ENCODE data around the gene XCR1. TPM values are rescaled to one million over a fixed set of nuclear protein-coding genes. Genes with fewer than 3 reads are reported as not detected.

The XCR1 gene
- total RNA-seq, 3 donors from 2014 or later, result 0.13 to 0.29 (median 0.20) TPM

GRCh38 chr3:45975686-45976085 lies 51.6 kb downstream of the XCR1 start:
- peak; percentile 53 for ATAC-seq
- Histone ChIP-seq H3K36me3 (ENCODE audit: low read depth) (no peaks in the 10 kb centered on the region), H3K4me3 (no peak overlapping the region), H3K9me3 (no peaks in the 10 kb centered on the region), H3K4me1 (ENCODE audit: low read depth) (peaks cover 23% of the 10 kb centered on the region)
- DNase-seq, result no peak
- intact Hi-C loops (cut with DNase I, micrococcal nuclease), result no loop called here
- TF ChIP-seq CTCF (IDR thresholded peaks at IDR 0.05), result no peak

- Histone ChIP-seq H3K9me3 (no peaks in the 10 kb centered on the region), H3K4me3 (no peak overlapping the region), H3K4me1 (ENCODE audit: low read depth) (peaks cover 20% of the 10 kb centered on the region), H3K36me3 (ENCODE audit: low read depth) (no peaks in the 10 kb centered on the region)
- DNase-seq (no peak), ATAC-seq (no peak)
- intact Hi-C loops (cut with DNase I, micrococcal nuclease), result no loop called here
- no peak for TF ChIP-seq CTCF (IDR thresholded peaks at IDR 0.05)
Observed at GRCh38 chr3:45974686-45975085, 52.6 kb downstream of the XCR1 start.

GRCh38 chr3:45972534-45973402 lies 54.5 kb downstream of the XCR1 start:
- Histone ChIP-seq H3K9me3 (no peaks in the 10 kb centered on the region), H3K4me3 (no peak overlapping the region), H3K36me3 (ENCODE audit: low read depth) (peaks cover 2% of the 10 kb centered on the region), H3K4me1 (ENCODE audit: low read depth) (peaks cover 13% of the 10 kb centered on the region)
- TF ChIP-seq CTCF (IDR thresholded peaks at IDR 0.05), result no peak
- no peak for DNase-seq
- intact Hi-C loops (cut with DNase I, micrococcal nuclease), result no loop called here
- no peak for ATAC-seq

- DNase-seq, result no peak
- peaks cover 8% of the 10 kb centered on the region for H3K36me3 ChIP-seq (ENCODE audit: low read depth)
- ATAC-seq, result no peak
Observed at GRCh38 chr3:45969953-45970352, 57.3 kb downstream of the XCR1 start.

GRCh38 chr3:45969116-45969515 lies 58.2 kb downstream of the XCR1 start:
- ATAC-seq (no peak), DNase-seq (no peak)
- H3K4me1 ChIP-seq (ENCODE audit: low read depth), result peaks cover 3% of the 10 kb centered on the region
- TF ChIP-seq CTCF (IDR thresholded peaks at IDR 0.05), result no peak
- H3K36me3 ChIP-seq (ENCODE audit: low read depth), result peaks cover 10% of the 10 kb centered on the region
- intact Hi-C loops (cut with DNase I, micrococcal nuclease), result no loop called here
- no peaks in the 10 kb centered on the region for H3K9me3 ChIP-seq
- H3K4me3 ChIP-seq, result no peak overlapping the region

More at GRCh38 chr3:45969953-45970352, 57.3 kb downstream of the XCR1 start:
- Histone ChIP-seq H3K4me3 (no peak overlapping the region), H3K9me3 (no peaks in the 10 kb centered on the region), H3K4me1 (ENCODE audit: low read depth) (peaks cover 3% of the 10 kb centered on the region)
- intact Hi-C loops (cut with DNase I, micrococcal nuclease), result no loop called here
- TF ChIP-seq CTCF (IDR thresholded peaks at IDR 0.05), result no peak
